ENCODE data around the gene TTLL4.
"Not testable (repeated sequence)": the region's sequence is repeated elsewhere in the genome, so short reads cannot be mapped to it uniquely, and the experiment has no call there.

TTLL4 gene

DNA sequence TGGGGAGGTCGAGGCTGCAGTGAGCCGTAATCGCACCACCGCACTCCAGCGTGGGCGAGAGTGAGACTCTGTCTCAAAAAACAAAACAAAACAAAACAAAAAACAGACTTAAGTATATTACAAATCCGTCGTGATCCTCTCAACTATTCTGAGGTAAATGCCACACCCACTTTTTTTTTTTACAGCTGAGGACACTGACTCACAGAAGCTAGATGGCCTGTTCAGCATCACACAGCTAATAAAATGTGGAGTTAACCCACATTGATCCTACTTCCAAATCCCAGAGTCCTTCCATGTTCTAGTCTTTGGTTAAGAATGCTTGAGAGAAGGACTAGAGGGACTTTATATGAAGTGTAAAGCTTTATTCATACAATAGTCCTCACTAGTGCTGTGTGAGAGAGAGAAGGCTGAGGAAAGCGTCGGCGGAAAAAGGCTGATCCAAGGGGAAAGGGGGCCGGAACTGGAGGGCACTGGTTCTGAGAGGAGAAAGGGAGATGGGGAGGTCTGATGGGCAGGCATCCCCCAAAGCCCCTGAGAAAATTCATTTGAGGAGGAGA lies 39.5 kb upstream of the TTLL4 start:
- peak; percentile 28 for DNase-seq (ENCODE audit: low read depth)
- peak overlapping the region; percentile 90 for H3K4me3 ChIP-seq (ENCODE audit: low read depth, low read length)
- no peak for TF ChIP-seq POLR2A (IDR thresholded peaks at IDR 0.05; ENCODE audit: extremely low read depth, insufficient read length)
- no peak for TF ChIP-seq MYC (IDR thresholded peaks at IDR 0.05; ENCODE audit: low read depth, low read length)
- TF ChIP-seq, protein P1, sequence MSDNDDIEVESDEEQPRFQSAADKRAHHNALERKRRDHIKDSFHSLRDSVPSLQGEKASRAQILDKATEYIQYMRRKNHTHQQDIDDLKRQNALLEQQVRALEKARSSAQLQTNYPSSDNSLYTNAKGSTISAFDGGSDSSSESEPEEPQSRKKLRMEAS (IDR thresholded peaks at IDR 0.05; ENCODE audit: low read depth, low read length): no peak
- TF ChIP-seq CTCF (IDR thresholded peaks at IDR 0.05; ENCODE audit: low read depth, low read length): no peak

DNA sequence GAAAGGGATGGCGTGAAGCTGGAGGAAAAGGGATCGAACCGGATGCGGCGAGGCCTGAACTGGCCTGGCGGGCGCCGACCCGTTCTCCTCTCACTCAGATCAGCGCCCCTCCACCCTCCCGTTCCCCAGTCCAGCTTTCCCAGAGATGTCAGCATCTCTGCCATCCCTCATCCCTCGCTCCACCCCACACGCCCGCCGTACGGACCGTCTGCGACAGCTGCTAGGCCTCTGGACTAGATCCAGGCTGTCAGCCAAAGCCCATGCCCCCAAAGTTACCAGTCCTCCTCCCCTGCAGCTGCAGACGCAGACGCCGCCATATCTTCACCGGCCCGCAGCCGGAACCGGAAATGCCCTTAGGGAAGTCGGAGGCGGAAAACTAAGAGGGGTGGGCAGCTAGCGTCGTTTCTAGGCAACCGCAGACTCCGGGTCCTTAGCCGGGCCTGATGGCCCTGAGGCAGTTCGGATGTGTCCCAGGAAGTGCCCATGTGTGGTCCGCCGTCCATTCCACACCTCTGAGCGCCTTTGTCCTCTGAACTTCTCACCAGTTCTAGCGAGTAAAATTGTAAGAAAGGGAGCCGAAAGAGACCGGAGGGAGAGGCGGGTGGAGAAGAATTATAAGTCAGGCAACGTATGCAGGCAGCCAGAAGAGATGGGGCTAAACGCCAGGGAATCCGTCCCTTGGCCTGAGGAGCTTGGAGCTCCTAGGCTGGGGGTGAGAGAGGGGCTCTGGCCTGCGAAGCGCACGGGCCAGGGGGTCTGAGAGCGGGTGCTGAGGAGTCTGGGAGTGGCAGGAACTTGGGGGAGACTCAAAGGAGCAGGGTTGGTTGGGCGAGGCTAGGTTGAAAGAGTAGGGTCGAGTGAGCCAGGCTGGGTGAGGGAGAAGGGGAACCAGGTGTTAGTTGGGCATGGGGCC lies 38.7 kb upstream of the TTLL4 start, which contains the start of the genes RNF25 and STK36:
TSS of gene RNF25 (minus strand) at position 349 of the 913 bp plus-strand sequence. CDS start at position 317, 32 bp downstream.
TSS of gene STK36 (plus strand) at position 433 of the 913 bp plus-strand sequence. CDS start 744 bp downstream, outside the sequence.
- DNase-seq (ENCODE audit: low read depth): peak; percentile 89
- peak; percentile 61 for TF ChIP-seq POLR2A (IDR thresholded peaks at IDR 0.05; ENCODE audit: extremely low read depth, insufficient read length)
- no peak for TF ChIP-seq MYC (IDR thresholded peaks at IDR 0.05; ENCODE audit: low read depth, low read length)

GRCh38 chr2:218679119-218679518 lies 31.5 kb upstream of the TTLL4 start:
- no peak for TF ChIP-seq MYC (IDR thresholded peaks at IDR 0.05; ENCODE audit: low read depth, low read length)
- TF ChIP-seq, protein P1 (IDR thresholded peaks at IDR 0.05; ENCODE audit: low read depth, low read length): no peak
- no peak for TF ChIP-seq CTCF (IDR thresholded peaks at IDR 0.05; ENCODE audit: low read depth, low read length)
- TF ChIP-seq POLR2A (IDR thresholded peaks at IDR 0.05; ENCODE audit: extremely low read depth, insufficient read length): no peak
- no peak overlapping the region for H3K4me3 ChIP-seq (ENCODE audit: low read depth, low read length)
- DNase-seq (ENCODE audit: low read depth): peak; percentile 46

More for the DNA sequence above, 38.7 kb upstream of the TTLL4 start, which contains the start of the genes RNF25 and STK36:
- peak within 1 kb of the TSS; percentile 90 for H3K4me3 ChIP-seq (ENCODE audit: low read depth, low read length)

- TF ChIP-seq POLR2A (IDR thresholded peaks at IDR 0.05; ENCODE audit: extremely low read depth, insufficient read length) (no peak), MYC (IDR thresholded peaks at IDR 0.05; ENCODE audit: low read depth, low read length) (no peak), CTCF (IDR thresholded peaks at IDR 0.05; ENCODE audit: low read depth, low read length) (no peak)
- TF ChIP-seq, protein P1 (IDR thresholded peaks at IDR 0.05; ENCODE audit: low read depth, low read length): no peak
- H3K4me3 ChIP-seq (ENCODE audit: low read depth, low read length): no peak overlapping the region
These were observed 30.6 kb upstream of the TTLL4 start for GRCh38 chr2:218680061-218680460.

GRCh38 chr2:218687400-218688060 lies 23.1 kb upstream of the TTLL4 start:
- not testable (repeated sequence) for H3K4me3 ChIP-seq (ENCODE audit: low read depth, low read length)
- TF ChIP-seq CTCF (IDR thresholded peaks at IDR 0.05; ENCODE audit: low read depth, low read length): peak; percentile 95
- TF ChIP-seq, protein P1 (IDR thresholded peaks at IDR 0.05; ENCODE audit: low read depth, low read length): 0 out of 2 replicates have a peak, but pooled peaks have one; percentile 4
- peak; percentile 81 for DNase-seq (ENCODE audit: low read depth)

More at GRCh38 chr2:218680061-218680460, 30.6 kb upstream of the TTLL4 start:
- DNase-seq (ENCODE audit: low read depth): no peak

Data from NB4 (cell line).